ENCODE measurements around the gene CAMSAP3.

The CAMSAP3 gene

DNA sequence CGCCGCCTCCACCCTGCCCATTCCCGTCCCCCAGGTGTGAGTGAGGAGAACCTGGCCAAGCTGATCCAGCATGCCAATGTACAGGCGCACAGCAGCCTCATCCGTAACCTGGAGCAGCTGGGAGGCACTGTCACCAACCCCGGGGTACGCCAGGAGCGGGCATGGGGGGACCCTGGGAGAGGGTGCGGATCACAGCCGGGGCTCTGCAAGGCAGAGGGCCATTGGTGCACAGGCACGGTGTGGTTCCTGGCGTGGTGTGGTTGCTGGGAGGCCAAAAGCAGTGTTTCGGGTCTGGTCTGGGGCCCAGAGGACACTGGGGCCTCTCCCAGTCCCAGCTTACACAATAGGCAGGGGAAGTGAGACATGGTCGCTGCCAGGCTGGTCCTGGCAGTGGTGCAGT lies 49.5 kb downstream of the CAMSAP3 start:
- no peak for DNase-seq
- intact Hi-C loops (cut with DNase I), result no loop called here

DNA sequence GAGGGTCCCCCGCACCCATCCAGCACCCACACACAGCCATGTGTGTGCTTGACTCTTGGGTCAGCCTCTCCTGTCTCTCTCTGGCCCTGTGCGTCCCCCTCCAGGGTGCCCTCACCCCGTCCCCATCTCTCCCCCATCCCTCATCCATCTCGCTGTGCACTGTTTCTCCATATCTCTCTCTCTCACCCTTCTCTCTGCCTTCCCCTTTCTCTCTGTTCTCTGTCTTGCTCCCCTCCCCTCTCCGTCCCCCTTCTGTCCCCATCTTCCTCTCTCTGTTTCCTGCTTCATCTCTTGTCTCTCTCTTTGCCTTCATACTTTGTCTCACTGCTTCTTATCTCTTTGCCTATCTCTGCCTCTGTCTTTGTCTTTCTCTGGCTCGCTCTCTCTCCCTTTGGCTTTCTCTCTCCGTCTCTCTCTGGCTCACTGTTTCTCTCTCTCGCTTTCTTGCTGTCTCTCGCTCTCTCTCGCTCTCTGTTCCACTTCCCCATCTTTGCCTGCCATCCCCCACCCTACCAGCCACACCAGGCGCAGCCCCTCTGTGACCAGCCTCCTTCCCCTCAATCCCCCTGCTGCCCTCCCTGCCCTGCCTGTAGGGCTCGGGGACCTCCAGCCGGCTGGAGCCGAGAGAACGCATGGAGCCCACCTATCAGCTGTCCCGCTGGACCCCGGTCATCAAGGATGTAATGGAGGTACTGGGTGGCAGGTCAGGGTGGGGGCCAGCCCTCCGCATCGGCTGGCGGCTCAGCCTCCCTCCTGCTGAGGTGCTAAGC lies 50.2 kb downstream of the CAMSAP3 start:
- intact Hi-C loops (cut with DNase I), result no loop called here
- no peak for DNase-seq

DNA sequence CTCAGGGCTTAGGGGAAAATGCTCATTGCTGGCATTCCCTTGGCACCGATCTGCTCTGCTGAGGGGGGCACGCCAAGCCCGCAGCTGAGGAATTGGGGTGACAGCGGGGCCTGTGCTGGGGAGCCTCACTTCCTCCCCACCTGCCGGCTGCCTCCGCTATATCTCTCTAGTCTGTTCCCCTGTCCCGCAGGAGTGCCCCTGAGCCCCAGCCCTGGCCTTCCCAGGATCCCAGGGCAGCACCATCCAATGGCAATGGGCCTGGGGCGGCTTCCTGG lies 50.7 kb downstream of the CAMSAP3 start:
- DNase-seq, result no peak
- intact Hi-C loops (cut with DNase I), result no loop called here

DNA sequence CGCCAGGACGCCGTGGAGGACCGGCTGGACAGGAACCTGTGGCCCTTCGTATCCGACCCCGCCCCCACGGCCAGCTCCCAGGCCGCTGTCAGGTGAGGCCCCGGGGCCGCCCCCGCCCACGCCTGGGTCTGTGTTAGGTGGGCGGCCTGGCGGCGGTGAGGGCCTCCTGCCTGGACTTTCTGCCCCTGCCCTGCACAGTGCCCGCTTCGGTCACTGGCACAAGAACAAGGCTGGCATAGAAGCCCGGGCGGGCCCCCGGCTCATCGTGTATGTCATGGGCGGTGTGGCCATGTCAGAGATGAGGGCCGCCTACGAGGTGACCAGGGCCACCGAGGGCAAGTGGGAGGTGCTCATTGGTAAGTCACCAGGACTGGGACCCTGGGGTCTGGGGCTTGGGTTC lies 51.5 kb downstream of the CAMSAP3 start:
- DNase-seq, result no peak
- intact Hi-C loops (cut with DNase I), result no loop called here

DNA sequence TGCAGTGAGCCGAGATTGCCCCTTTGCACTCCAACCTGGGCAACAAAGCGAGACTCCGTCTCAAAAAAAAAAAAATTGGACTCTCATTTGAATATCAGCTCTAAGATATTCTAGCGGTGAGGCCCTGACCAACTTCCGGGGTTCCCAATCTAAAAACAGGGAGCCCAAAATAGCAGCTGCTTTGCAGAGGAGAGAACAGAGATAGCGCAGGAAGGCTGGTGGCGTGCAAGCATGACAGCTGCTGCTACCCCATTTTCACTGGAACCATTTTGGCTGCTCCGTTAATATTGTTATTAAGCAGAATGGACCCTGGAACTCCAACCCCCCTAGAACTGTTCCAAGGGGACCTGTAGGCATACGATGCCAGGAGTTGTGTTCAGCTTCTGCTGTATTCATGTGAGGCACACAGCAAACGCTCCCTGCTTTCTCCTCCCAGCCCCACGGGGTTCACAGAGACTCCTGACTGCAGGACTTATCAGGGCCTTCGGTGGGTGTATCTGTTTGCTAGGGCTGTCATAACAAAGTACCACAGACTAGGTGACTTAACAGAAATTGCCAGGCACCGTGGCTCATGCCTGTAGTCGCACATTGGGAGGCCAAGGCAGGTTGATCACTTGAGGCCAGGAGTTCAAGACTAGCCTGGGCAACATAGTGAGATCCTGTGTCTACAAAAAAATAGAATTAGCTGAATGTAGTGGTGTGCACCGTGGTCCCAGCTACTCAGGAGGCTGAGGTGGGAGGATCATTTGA lies 52.8 kb downstream of the CAMSAP3 start:
- no peak for DNase-seq
- intact Hi-C loops (cut with DNase I), result no loop called here

DNA sequence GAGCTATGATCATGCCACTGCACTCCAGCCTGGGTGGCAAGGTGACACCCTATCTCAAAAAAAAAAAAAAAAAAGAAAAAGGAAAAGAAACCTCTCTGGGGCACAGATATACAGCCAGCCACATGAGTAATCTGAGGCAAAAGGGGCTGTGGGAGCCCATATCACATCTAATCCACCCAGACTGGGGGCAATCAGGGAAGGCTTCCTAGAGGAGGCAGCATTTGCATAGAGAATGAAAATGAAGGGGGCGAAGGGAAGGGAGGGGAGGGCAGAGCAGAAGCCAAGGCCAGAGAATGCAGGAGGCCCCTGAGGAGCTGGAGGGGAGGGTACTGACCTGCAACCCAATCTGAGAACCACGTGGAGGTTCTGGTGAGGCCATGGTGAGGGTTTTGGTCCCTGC lies 54.5 kb downstream of the CAMSAP3 start:
- no peak for DNase-seq
- intact Hi-C loops (cut with DNase I), result no loop called here

DNA sequence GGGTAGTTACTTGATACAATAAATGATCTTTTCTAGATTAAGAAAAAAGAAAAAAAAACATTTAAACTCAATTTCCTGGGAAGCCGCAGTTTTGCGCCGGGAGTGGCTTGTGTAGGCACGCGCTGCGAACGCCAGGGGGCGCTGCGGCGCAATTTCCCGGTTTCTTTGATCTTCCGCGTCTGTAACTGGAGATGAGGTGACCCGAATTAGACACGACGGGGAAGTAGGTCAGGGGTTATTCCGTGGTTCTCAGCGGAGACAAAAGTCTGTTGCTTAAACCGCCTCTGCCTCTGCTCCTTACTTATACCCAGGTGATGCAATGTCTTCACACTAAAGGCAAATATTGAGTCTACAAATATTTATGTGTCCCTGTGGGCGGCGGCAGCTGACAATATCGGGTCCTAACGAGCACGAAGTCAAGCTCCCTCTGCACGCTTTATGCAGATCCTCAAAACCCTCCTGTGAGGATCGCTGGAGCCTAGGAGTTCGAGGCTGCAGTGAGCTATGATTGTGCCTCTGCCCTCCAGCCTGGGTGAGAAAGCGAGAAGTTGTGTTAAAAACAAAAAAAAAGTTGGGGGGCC lies 56.5 kb downstream of the CAMSAP3 start:
- intact Hi-C loops (cut with DNase I), result loop anchor here (1.0 kb wide), 2 partner anchors 28 to 147 kb away; partner anchors contain the start of gene TRAPPC5
- DNase-seq, result peak; percentile 49 to 97 (median 82)

DNA sequence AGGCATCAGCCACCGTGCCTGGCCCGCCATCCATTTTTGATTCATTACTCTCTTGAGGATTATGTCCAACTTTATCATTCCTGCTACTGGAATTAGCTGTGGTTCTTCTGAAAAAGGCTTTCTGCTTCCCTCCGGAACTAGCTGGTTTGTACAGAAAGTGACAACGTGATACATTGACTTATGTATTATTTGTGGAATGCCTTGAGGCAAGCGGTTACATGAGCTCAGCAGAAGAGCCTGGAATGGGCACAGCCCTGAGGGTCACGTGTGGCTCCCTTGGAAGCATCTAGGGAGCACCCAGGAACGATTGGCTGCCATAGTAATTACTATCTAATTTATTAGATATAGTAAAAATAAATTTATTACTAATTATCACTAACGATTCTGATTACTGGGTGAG lies 58.7 kb downstream of the CAMSAP3 start:
- no peak for DNase-seq
- intact Hi-C loops (cut with DNase I), result no loop called here

DNA sequence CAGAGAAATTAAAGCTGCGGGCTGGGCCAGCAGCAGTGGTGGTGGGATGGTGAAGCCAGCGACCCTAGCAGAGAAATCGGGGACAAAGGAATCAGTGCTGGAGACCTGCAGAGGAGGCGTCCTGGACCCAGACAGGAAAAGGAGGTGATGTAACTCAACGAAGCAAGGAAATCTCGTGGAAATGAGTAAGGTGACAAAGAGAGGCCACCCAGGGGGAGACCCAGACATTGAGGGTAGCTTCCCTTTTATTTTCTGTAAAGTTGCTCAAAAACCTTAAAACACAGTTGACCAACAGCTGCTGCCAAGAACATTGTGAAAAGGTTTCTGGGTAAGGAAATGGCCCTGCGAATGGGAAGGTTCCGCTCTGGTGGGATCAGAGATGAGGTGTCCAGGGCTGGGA lies 59.9 kb downstream of the CAMSAP3 start:
- intact Hi-C loops (cut with DNase I), result no loop called here
- DNase-seq, result no peak

DNA sequence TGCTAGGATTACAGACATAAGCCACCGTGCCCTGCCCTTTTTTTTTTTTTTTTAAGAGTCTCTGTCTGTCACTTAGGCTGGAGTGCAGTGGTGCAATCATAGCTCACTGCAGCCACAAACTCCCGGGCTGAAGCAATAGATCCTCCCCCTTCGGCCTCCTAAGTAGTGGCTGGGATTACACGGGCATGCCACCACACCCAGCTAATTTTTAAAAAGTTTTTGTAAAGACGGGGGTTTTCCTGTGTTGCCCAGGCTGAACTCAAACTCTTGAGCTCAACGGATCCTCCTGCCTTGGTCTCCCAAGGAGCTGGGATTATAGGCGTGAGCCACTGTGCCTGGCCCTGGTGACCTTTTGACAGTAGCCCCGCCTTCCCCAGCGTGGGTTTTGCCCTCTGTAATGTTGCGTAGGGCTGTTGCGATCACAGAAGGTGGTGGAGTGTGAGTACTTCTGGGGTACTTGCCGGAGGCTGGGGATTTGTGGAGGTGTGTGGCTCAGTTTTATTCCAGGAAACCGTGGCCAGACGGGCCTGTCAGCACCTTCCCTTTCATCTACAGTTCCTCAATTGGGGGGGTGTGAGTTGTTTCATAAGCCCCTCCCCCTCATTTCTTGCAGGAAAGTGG lies 61.6 kb downstream of the CAMSAP3 start:
- intact Hi-C loops (cut with DNase I), result no loop called here
- no peak for DNase-seq

DNA sequence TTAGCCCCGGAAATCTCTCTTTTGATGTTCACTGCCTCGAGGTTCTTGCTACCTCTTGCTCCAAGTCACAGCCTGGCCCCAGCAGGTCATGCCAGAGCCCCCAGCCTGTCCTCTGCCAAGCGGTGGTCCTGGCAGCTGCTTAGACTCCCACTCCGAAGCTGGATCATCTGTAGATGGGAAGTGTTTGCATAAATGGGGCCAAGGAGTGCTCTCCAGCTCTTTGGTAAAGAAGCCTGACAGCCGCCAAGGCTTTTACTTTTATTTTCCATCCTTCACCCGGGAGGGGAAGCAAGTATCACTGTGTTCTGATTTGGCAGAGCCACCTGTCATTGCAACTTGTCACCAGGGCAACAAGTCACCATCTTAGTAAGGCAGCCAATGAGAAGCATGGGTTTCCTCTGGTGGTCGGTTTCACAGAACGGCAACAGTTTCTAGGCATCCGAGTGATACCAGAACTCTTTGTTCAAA lies 62.6 kb downstream of the CAMSAP3 start:
- intact Hi-C loops (cut with DNase I), result no loop called here
- DNase-seq, result peak in 4 of 10 donors; percentile 30 to 88 (median 48)

DNA sequence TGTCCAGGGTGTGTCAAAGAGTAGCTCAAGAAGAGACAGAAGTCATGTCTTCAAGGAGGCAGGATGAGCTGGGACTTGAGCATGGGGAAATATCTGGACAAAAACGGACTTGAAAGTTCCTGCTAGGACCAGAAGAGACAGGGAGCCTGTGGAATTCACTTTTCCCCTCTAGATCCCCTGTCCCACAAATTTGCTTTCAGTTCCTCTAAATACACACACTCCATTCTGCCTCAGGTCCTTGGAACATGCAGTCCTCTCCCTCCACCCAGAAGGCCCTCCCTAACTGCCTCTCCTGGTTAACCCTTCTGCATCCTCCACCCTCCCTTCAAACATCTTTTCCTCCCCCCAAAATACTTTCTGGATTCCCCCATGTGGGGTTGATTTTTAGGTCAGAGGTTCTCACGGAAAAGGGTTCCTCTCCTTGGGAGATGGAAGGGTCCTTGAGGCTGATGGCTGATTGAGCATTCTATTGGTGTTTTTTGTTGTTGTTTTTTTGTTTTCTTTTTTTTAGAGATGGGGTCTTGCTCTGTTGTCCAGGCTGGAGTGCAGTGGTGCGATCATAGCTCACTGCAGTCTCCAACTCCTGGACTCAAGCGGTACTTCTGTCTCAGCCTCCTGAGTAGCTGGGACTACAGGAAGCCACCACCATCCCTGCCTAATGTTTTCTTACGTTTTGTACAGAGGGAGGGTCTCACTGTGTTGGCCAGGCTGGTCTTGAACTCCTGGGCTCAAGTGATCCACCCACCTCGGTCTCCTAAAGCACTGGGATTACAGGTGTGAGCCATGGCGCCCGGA lies 66.3 kb downstream of the CAMSAP3 start:
- no peak for DNase-seq
- intact Hi-C loops (cut with DNase I), result no loop called here

DNA sequence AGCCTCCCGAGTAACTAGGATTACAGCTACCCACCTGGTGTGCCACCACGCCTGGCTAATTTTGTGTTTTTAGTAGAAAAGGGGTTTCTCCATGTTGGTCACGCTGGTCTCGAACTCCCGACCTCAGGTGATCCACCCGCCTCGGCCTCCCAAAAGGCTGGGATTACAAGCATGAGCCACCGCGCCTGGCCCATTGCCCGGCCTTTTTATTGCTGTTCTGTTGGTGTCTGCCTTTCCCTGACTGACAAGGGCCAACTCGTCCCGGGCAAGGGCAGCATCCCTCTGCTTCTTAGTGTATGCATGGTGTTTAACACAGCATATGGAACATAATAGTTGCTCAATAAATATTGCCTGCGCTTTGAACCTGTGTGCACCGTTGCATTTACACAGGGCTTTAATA lies 67.0 kb downstream of the CAMSAP3 start:
- intact Hi-C loops (cut with DNase I), result no loop called here
- peak in 1 of 10 donors; percentile 69 for DNase-seq

DNA sequence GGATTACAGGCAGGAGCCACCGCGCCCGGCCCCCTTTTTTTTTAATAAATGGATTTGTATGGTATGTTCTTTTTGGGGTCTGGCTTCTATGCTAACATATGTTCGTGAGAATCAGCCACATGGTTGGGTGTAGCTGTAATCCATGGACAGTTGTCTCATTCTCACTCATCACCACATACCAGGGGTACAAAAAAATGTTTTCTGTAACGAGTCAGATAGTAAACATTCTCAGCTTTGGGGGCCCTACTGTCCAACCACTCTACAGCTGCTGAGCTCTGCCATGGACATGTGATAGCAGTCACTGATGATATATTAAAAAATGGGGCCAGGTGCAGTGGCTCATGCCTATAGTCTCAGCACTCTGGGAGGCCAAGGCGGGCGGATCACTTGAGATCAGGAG lies 68.0 kb downstream of the CAMSAP3 start:
- intact Hi-C loops (cut with DNase I), result no loop called here

DNA sequence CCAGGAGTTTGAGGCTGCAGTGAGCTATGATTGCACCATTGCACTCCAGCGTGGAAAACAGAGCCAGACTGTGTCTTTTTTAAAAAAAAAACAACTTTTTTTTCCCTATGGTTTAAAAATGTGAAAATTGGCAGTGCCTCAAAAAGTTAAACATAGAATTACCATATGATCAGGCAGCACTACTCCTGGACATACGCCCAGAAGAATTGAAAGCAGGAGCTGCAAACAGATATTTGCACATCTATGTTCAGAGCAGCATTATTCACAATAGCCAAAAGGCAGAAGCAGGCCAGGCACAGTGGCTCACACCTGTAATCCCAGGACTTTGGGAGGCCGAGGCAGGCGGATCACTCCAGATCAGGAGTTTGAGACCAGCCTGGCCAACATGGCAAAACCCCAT lies 69.4 kb downstream of the CAMSAP3 start:
- DNase-seq, result peak in 1 of 10 donors; percentile 24
- intact Hi-C loops (cut with DNase I), result no loop called here

More for the DNA sequence above, 68.0 kb downstream of the CAMSAP3 start:
- DNase-seq, result no peak

All from posterior cingulate gyrus (tissue), 11 donors.